ENCODE results near the gene CUEDC1. TPM values are rescaled to one million over a fixed set of nuclear protein-coding genes. Genes with fewer than 3 reads are reported as not detected.
"Not testable (repeated sequence)": the region's sequence is repeated elsewhere in the genome, so short reads cannot be mapped to it uniquely, and the experiment has no call there.

CUEDC1 gene
- total and polyA plus RNA-seq, 2 of the 4 experiments (the other 2 are of a cell fraction): 4.1 to 21.2 TPM

DNA sequence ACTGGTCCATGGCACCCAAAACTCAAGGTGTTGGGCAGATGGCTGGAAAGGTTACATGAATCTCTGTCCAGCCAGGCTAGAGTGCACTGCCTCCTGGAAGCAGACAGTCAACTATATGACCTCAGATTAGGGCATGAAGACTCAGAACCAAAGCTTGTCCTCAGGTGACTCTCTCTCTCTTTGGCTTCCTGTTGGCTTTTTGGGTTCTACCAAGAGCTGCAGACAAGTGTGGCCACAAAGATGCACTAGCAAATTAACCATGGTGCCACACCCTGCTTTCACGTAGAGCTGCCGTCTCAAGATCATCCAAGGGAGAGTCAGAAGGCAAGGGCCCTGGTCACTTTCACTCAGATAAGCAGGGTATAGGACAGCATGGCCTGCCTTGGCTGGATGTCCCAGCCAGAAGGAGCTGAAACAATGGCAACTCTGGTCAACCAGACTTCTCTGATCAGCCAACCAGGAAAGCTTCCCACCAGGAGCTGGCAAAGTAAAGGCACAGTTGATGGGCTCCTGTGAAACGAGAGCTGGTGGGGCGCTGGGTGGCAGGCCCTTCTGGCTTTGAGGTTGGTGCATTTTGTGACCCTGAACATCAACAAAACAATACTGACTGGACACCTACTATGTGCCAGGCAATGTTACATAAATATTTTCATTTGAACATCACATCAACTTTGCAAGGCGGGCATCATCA is 31.9 kb downstream of the CUEDC1 start:
- Histone ChIP-seq H3K14ac (replicated peaks; ENCODE audit: low read depth, low read length) (no peak overlapping the region), H3K56ac (ENCODE audit: extremely low read depth, insufficient read depth, low read length) (no peak overlapping the region), H3K18ac (ENCODE audit: low read depth, low read length) (no peak overlapping the region), H4K8ac (ENCODE audit: low read depth in 2 of 2, low read length in 2 of 2) (no peak overlapping the region), H3K4me3 (ENCODE audit: insufficient read depth, low read depth, low read length) (no peak overlapping the region), H2BK120ac (ENCODE audit: low read depth, low read length) (no peak overlapping the region), H4K5ac (ENCODE audit: low read depth, low read length) (no peak overlapping the region), H3K79me1 (ENCODE audit: low read depth in 1 of 2, low read length in 2 of 2) (peaks cover 53 to 84% of the 10 kb centered on the region in 2 experiments), H2AK5ac (ENCODE audit: low read depth, low read length) (peak overlapping the region; percentile 0; the same call in 1 of the 2 replicates), H3K9ac (ENCODE audit: low read depth, low read length) (no peak overlapping the region), H3K4ac (ENCODE audit: low read depth, low read length) (no peak overlapping the region), H2BK20ac (ENCODE audit: low read depth, low read length) (no peak overlapping the region), H2BK5ac (ENCODE audit: low read depth, low read length, poor library complexity, severe bottlenecking) (no peak overlapping the region), H3K4me2 (ENCODE audit: low read depth, low read length) (no peak overlapping the region), H2AFZ (replicated peaks; ENCODE audit: low read length, poor library complexity) (no peak overlapping the region), H3K23ac (ENCODE audit: low read depth, low read length) (no peak overlapping the region), H3K27ac (ENCODE audit: insufficient read depth, low read length) (no peak overlapping the region), H3K36me3 (ENCODE audit: control insufficient read depth, insufficient read depth, low read length) (peaks cover 4% of the 10 kb centered on the region; the same call in 1 of the 2 replicates), H4K91ac (ENCODE audit: insufficient read depth, low read depth, low read length) (no peak overlapping the region), H3K4me1 (ENCODE audit: control insufficient read depth, insufficient read depth, low read length) (peaks cover 16% of the 10 kb centered on the region), H3K9me3 (ENCODE audit: control insufficient read depth, insufficient read depth, low read length) (no peaks in the 10 kb centered on the region), H3K27me3 (ENCODE audit: control insufficient read depth, insufficient read depth, low read length) (no peaks in the 10 kb centered on the region), H2BK15ac (ENCODE audit: low read depth, low read length) (no peak overlapping the region), H4K20me1 (ENCODE audit: insufficient read depth, low read length) (peaks cover 6% of the 10 kb centered on the region), H2AK9ac (replicated peaks; ENCODE audit: low read depth, low read length, poor library complexity) (no peak overlapping the region), H3K9me1 (ENCODE audit: insufficient read depth, low read length) (peaks cover 23% of the 10 kb centered on the region)
- 100% methylated on average over 2 of the region's 5 CpGs; no CpG with 5 or more reads in 1 of the 2 experiments for WGBS, 2 experiments (ENCODE audit: extremely low coverage in 2 of 2, insufficient read length in 1 of 2)
- ATAC-seq (ENCODE audit: low read depth) (no peak), DNase-seq (no peak)
- dilution Hi-C loops (cut with HindIII; ENCODE audit: low sequenced_read_pairs, unreplicated experiment) (no loop called here), in situ Hi-C loops (cut with MboI; ENCODE audit: low sequenced_read_pairs) (no loop called here), intact Hi-C loops (cut with micrococcal nuclease) (no loop called here)
- ChIA-PET POLR2A (ENCODE audit: unreplicated experiment) (no interaction called here), CTCF (interaction anchor here (1.8 kb wide), 1 partner anchor 31 kb away, joined by 9 read pairs; no protein-coding TSS in a partner anchor)
- TF ChIP-seq MXI1 (IDR thresholded peaks at IDR 0.05; ENCODE audit: borderline replicate concordance, low read depth, low read length): no peak
- no TSS peak for BruUV-seq (replicated peaks)

DNA sequence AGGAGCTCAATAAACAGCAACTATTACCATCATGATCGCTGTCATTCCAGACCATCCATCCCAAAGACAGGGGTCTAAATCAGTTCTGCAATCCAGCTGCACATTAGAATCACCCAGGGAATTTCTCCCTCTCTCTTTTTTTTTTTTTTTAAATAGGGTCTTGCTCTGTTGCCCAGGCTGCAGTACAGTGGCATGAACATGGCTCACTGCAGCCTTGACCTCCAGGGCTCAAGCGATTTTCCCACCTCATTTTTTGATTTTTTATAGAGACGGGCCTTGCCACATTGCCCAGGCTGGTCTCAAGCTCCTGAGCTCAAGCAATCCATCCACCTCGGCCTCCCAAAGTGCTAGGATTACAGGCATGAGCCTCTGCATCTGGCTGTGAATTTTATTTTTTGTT is 32.5 kb downstream of the CUEDC1 start:
- H3K4ac ChIP-seq (ENCODE audit: low read depth, low read length); H3K14ac ChIP-seq (replicated peaks; ENCODE audit: low read depth, low read length); H2BK20ac ChIP-seq (ENCODE audit: low read depth, low read length); H3K4me3 ChIP-seq (ENCODE audit: insufficient read depth, low read depth, low read length); H2AK9ac ChIP-seq (replicated peaks; ENCODE audit: low read depth, low read length, poor library complexity); H4K91ac ChIP-seq (ENCODE audit: insufficient read depth, low read depth, low read length); intact Hi-C loops (cut with micrococcal nuclease); BruUV-seq (replicated peaks); H4K20me1 ChIP-seq (ENCODE audit: insufficient read depth, low read length); H3K18ac ChIP-seq (ENCODE audit: low read depth, low read length); H3K23ac ChIP-seq (ENCODE audit: low read depth, low read length); H3K9me3 ChIP-seq (ENCODE audit: control insufficient read depth, insufficient read depth, low read length); H3K4me2 ChIP-seq (ENCODE audit: low read depth, low read length); in situ Hi-C loops (cut with MboI; ENCODE audit: low sequenced_read_pairs); dilution Hi-C loops (cut with HindIII; ENCODE audit: low sequenced_read_pairs, unreplicated experiment); H2AFZ ChIP-seq (replicated peaks; ENCODE audit: low read length, poor library complexity); H3K27me3 ChIP-seq (ENCODE audit: control insufficient read depth, insufficient read depth, low read length); H2BK15ac ChIP-seq (ENCODE audit: low read depth, low read length); H3K36me3 ChIP-seq (ENCODE audit: control insufficient read depth, insufficient read depth, low read length); H2BK120ac ChIP-seq (ENCODE audit: low read depth, low read length); H4K8ac ChIP-seq (ENCODE audit: low read depth in 2 of 2, low read length in 2 of 2); H2AK5ac ChIP-seq (ENCODE audit: low read depth, low read length); H4K5ac ChIP-seq (ENCODE audit: low read depth, low read length); H3K56ac ChIP-seq (ENCODE audit: extremely low read depth, insufficient read depth, low read length); H2BK5ac ChIP-seq (ENCODE audit: low read depth, low read length, poor library complexity, severe bottlenecking); H3K9ac ChIP-seq (ENCODE audit: low read depth, low read length); H3K27ac ChIP-seq (ENCODE audit: insufficient read depth, low read length); ATAC-seq (ENCODE audit: low read depth); DNase-seq: not testable (repeated sequence)
- Histone ChIP-seq H3K9me1 (ENCODE audit: insufficient read depth, low read length) (peaks cover 24% of the 10 kb centered on the region), H3K4me1 (ENCODE audit: control insufficient read depth, insufficient read depth, low read length) (peaks cover 20% of the 10 kb centered on the region), H3K79me1 (ENCODE audit: low read depth in 1 of 2, low read length in 2 of 2) (peaks cover 55 to 86% of the 10 kb centered on the region in 2 experiments)
- POLR2A ChIA-PET (ENCODE audit: unreplicated experiment): interaction anchor here (0.6 kb wide), 1 partner anchor 63 kb away, joined by 3 read pairs; no protein-coding TSS in a partner anchor
- 81% methylated on average over 3 of the region's 4 CpGs; no CpG with 5 or more reads in 1 of the 2 experiments for WGBS, 2 experiments (ENCODE audit: extremely low coverage in 2 of 2, insufficient read length in 1 of 2)
- CTCF ChIA-PET: interaction anchor here (1.8 kb wide), 1 partner anchor 30 kb away, joined by 9 read pairs; no protein-coding TSS in a partner anchor

Data from IMR-90 (cell line).